ENCODE measurements around the gene SLC7A10.

SLC7A10 gene

GRCh38 chr19:33225458-33225926 is at the start of gene SLC7A10:
Gene SLC7A10 (minus strand): TSS chr19:33225850. CDS start chr19:33225703, 147 bp downstream.
- DNase-seq (ENCODE audit: low spot score): peak; percentile 82

DNA sequence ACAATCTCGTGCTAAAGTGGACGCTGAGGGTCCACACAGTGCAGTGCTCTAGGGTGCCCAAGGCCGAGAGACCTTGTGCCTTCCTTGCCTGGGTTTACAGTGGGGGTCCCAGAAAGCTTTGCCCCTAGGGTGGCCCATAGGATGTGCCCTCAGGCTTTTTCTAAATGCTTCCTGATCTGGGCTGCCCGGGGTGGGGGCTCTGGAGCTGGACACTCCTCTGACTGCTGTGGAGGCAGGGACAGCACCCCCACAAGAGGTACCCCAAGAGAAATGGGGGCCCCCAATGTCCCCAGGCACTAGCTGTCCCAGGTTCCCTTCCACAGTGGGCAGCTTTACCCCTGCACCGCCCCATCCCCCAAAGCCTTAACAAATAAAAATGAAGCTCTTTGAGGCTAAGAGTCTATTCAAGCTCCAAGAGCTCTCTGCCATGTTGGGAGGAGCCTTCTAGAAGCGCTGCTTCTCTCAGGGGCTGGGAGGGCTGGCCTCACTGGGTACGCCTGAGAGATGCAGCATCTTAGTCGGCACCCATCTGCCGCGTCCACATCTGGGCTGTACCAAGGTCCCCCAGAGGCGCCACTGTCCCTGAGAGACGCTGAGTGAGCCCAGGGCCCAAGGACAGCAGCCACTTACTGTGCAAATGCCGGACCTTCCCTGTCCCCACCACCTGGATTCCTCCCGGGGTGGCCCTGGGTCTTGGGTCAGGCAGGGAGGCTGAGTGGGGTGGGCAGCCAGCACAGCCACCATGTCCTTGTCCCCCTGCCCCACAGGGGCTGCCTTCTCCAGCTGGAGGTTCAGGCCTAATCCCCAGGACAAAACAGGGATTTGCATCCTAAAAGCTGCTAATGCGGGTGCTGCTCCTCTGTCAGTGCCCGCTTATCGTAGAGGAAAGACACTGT is 49.3 kb upstream of the SLC7A10 start:
- no peak for DNase-seq (ENCODE audit: low spot score)

DNA sequence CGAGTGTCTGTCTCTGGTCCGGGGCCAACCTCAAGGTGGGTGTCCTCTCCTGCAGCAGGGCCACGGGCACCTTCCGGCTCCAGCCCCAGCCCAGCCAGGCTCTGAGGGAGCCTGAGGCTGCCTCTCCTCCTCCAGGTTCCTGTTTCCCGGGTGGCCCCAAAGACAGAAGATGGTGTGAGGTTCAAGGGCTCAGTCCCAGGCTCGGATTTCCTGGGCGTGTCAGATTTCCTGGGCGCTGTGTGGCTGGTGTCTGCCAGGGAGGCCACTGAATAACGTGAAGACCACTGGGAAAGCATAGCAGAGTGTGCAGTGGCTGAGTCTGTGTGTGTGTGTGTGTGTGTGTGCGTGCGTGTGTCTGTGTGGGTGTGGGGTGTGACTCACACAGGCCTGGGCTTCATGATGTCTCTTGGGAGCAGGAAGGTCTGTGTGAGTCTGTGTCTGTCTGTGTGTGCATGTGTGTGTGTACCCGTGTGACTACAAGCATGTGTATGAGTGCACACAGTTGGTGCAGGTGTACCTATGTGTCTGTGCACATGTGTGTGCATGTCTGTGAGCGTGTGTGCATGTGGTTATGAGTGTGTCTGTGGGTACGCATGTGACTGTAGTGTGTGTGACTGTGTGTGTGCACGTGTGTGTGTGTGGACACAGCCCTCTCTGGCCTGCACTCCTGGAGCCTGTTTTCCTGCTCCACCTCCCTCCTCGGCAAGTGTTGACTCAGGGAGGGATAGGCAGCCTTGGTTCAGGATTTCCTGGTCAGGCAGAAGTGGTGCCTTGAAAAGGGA is 48.4 kb upstream of the SLC7A10 start:
- DNase-seq (ENCODE audit: low spot score): no peak

- no peak for DNase-seq (ENCODE audit: low spot score)
Observed at GRCh38 chr19:33273065-33273736, 47.6 kb upstream of the SLC7A10 start.

DNA sequence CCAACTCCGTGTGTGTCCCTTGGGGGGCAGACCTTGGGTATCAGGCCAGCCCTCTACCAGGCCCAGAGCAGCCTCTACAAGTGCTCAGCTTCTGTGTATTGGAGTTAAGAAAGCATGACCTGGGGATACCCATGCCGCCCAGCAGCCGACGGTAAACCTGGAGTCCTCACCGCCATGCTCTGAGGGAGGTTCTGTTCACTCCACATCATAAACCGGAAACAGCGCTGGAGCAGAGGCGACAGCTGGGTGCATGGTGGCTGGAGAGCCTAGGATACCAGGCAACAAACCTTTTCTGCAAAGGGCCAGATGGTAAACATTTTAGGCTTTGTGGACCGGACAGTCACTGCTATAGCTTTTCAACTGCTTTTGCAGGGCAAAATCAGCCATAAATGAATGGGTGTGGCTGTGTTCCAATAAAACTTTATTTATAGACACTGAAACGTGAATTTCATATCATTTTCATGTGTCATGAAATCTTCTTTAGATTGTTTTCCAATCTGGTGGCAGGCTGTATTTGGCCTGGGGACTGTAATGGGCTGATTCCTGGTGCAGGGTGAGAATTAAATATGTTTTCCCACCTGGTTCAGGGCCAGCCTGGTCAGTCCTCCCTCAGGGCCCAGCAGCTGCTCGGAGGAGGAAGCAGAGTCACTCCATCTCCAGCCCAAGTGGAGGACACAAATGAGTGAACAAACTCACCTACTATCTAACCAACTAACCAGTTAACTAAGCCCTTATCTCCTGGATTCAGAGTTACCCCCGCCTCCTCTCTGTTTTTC is 45.8 kb upstream of the SLC7A10 start:
- no peak for DNase-seq (ENCODE audit: low spot score)

GRCh38 chr19:33270769-33271168 is 45.1 kb upstream of the SLC7A10 start:
- DNase-seq (ENCODE audit: low spot score): no peak

DNA sequence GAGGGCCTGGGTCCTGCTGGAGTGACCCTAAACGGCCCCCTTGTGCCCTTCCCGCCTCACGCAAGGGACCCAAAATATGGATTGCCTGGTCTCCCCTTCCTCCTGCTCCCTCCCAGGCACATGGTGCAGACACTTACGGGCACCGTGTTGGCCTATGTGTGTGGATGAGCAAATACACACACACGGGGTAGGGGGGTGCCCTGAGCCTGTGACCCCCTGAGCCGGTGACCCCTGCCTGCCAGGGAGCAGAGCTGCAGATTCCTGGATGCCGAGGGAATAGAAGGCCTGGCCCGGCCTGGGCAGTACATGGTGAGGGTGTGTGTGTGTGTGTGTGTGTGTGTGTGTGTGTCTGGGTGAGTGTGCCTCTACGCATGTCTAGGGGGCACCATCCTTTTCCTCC is 43.4 kb upstream of the SLC7A10 start:
- DNase-seq (ENCODE audit: low spot score): no peak

DNA sequence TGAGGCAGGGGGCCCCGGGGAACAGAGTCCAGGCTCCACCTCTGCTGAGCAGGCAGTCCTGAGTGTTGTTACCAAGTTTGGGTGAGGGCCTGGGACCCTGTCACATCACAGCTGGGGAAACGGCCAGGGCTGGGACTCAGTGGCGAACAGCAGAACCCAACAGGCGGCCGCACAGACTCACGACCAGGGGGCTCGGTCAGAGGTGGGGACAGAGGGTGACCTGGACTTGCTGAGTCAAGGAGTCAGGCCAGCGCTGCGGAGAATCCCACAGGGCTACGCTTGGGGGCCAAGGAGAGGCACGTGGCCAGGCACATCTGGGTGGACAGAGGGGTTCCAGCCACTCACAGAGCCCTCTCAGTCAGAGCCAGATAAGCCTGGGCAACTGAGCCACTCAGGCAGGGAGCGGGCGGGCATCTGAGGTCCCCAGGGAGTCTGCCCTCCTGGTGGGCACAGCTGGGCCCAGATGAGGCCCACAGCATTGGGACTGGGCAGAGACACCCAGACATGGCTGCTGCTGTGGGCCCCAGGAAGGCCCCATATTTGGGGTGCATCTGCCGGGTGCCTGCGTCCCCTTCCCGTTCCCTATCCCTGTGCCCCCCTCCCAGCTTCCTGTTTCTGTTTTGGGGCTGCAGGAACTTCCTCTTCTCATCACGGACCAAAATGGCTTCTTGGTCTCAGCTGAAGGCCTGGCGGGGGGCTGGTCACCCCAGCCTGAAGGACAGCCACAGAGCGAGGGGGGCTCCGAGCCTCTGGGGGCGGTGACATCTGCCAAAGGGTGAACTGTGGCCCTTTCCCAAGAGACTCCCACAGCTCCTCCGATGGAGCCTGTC is 42.7 kb upstream of the SLC7A10 start:
- no peak for DNase-seq (ENCODE audit: low spot score)

- DNase-seq (ENCODE audit: low spot score): no peak
Observed at GRCh38 chr19:33267706-33268105, 42.1 kb upstream of the SLC7A10 start.

- DNase-seq (ENCODE audit: low spot score): no peak
Observed at GRCh38 chr19:33266974-33267484, 41.4 kb upstream of the SLC7A10 start.

GRCh38 chr19:33264881-33265445 is 39.3 kb upstream of the SLC7A10 start:
- DNase-seq (ENCODE audit: low spot score): no peak

DNA sequence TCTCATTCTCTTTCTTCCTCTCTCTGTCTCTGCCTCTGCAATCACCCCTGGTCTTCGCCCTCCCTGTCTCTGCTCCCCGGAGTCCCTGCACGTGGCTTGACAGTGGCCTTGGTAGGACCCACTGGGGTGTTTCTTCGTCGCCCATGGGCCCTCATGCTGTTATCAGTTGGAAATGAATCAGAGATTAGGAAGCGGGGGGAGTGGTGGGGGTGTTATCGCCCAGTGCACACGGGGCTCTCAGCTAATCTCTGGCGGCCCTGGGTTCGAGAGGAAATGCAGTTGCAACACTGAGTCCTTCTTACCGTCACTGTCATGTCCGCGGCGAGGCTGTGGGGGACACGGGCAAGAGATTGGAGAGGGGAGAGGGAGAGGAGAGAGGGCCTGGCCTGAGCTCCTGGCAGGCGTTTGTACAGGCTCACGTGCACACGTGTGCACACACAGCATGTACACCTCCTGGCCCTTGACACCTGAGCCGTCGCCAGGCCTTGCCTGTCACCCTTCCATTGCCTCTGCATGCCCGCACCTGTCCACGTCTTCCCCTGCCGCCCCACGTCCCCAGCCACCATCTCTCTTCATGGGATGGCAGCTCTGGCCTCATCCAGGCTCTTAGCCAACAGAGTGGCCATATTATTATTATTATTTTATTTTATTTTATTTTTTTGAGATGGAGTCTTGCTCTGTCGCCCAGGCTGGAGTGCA is 37.8 kb upstream of the SLC7A10 start:
- DNase-seq (ENCODE audit: low spot score): no peak

- DNase-seq (ENCODE audit: low spot score): no peak
Observed at GRCh38 chr19:33261511-33262189, 36.0 kb upstream of the SLC7A10 start.

DNA sequence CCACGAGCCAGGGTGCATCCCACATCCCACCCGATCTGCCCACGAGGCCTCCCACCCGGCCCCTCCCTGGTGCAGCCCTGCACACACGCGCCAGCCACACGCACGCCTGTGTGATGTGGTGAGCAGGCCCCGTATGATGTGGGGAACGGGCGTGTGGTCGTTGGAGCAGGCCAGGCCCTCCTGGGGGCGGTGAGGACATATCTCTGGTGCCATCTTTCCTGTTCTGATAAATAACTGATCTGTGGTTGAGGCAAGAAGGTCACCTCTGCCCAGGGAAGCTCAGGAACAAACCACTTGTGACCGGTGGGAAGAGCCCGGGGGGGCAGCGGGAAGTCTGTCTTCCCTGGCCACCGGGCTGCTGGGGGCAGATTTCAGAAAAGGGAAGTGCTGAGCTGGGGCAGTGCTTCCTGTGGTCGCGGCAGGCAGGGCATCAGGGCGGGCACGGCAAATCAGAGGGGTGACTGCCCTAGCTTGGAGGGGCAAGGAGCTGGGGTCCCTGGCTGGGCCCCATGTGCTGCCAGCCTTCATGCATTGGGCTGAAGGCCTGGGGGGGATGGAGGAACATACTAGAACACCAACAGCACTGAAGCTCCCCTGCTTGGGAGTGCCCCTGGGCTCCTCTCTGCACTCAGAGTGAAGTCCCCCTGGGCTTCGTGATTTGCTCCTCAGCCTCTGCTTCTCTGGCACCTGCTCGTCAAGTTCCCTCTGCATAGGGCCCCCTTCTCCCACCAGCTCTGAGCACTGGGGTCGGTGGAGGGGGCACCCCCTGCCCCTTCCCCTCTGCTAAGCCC is 35.2 kb upstream of the SLC7A10 start:
- DNase-seq (ENCODE audit: low spot score): no peak

GRCh38 chr19:33259539-33259938 is 33.9 kb upstream of the SLC7A10 start:
- no peak for DNase-seq (ENCODE audit: low spot score)

GRCh38 chr19:33257828-33258227 is 32.2 kb upstream of the SLC7A10 start:
- DNase-seq (ENCODE audit: low spot score): no peak

GRCh38 chr19:33256261-33256660 is 30.6 kb upstream of the SLC7A10 start:
- DNase-seq (ENCODE audit: low spot score): no peak

- no peak for DNase-seq (ENCODE audit: low spot score)
Observed at GRCh38 chr19:33255781-33256180, 30.1 kb upstream of the SLC7A10 start.
